ENCODE results near the gene MCTP1. TPM values are rescaled to one million over a fixed set of nuclear protein-coding genes. Genes with fewer than 3 reads are reported as not detected.

The MCTP1 gene
- total RNA-seq, 1 experiment from 2014 or later: 2.5 TPM

DNA sequence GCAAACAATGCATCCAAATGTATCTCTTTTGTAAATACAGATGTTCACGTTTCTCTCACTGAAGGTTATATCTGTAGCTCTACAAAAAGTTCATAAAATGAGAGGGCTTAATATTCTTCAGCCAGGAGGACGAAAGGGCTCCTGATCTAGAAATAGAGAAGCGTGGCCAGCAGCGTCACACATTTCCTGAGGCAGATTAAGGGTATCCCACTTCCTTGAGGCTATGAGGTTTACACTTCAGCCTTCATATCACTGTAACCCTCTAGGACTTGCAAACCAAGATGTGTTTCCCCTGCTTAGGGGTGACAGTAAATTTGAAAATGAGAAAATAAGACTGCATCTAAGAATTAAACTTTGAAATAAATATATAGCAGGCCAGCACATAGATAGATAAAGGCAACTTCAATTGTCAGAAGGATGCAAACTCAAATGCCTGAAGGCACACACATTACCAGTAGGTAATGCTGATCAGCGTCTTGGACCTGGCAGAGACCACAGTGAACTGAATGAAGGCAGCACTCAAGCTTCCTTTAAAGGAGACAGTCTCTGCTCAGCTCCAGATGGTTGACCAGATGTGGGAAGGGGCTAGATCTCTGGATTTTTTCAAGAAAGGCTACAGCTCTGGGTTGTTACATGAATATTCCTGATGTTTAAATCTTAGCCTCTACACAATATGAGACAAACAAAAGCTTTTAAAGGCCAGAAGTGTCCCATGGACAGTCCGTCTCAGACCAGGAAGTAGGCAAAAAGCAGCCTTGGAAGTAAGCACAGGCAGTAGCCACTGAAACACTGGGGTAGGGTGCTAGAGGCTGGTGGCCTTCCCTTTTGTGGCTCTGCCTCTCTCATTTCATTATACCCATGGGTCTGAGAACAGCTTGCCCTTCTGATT lies 197.7 kb downstream of the MCTP1 start:
- WGBS (ENCODE audit: extremely low coverage, insufficient read length, low lambda C conversion rate): no CpG with 5 or more reads among the region's 6 CpGs
- no peak for DNase-seq
- Histone ChIP-seq H4K8ac (replicated peaks; ENCODE audit: insufficient read length, low read depth, low read length) (no peak overlapping the region), H4K5ac (ENCODE audit: insufficient read length, low read depth, low read length) (no peak overlapping the region), H2BK5ac (ENCODE audit: insufficient read length, low read length) (no peak overlapping the region), H3K9ac (ENCODE audit: extremely low read depth, insufficient read length, low read length) (no peak overlapping the region), H3T11ph (ENCODE audit: low read length) (no peak overlapping the region), H3K79me2 (ENCODE audit: insufficient read depth, low read length) (no peaks in the 10 kb centered on the region), H3K14ac (ENCODE audit: insufficient read depth, low read length) (no peak overlapping the region), H4K91ac (ENCODE audit: insufficient read length, low read depth, low read length) (no peak overlapping the region), H3K27me3 (ENCODE audit: insufficient read depth, low read length) (no peaks in the 10 kb centered on the region), H4K20me1 (ENCODE audit: control insufficient read depth, insufficient read depth, insufficient read length) (no peaks in the 10 kb centered on the region), H2BK15ac (ENCODE audit: low read depth, low read length) (no peak overlapping the region), H3K79me1 (ENCODE audit: insufficient read depth, low read depth, low read length, poor library complexity, severe bottlenecking) (no peaks in the 10 kb centered on the region), H3K23ac (ENCODE audit: insufficient read length, low read depth, low read length) (no peak overlapping the region), H2AFZ (ENCODE audit: low read length) (no peak overlapping the region), H2BK120ac (ENCODE audit: low read depth, low read length, poor library complexity, severe bottlenecking) (no peak overlapping the region), H3K27ac (ENCODE audit: insufficient read length, low read depth, low read length) (no peak overlapping the region), H3K18ac (ENCODE audit: insufficient read length, low read depth, low read length) (no peak overlapping the region), H3K4me2 (ENCODE audit: insufficient read depth, insufficient read length, low read length) (no peak overlapping the region), H2BK20ac (ENCODE audit: low read depth, low read length, poor library complexity, severe bottlenecking) (no peak overlapping the region), H3K9me3 (ENCODE audit: control insufficient read depth, low read depth, low read length) (no peaks in the 10 kb centered on the region), H3K56ac (ENCODE audit: insufficient read length, low read depth, low read length) (no peak overlapping the region), H3K23me2 (ENCODE audit: insufficient read length, low read depth, low read length, poor library complexity, severe bottlenecking) (no peaks in the 10 kb centered on the region), H3K4me1 (ENCODE audit: insufficient read depth, low read length) (no peaks in the 10 kb centered on the region), H3K4ac (ENCODE audit: low read depth, low read length) (no peak overlapping the region), H2AK5ac (ENCODE audit: insufficient read length, low read length) (no peak overlapping the region), H2BK12ac (ENCODE audit: insufficient read length, low read depth, low read length) (no peak overlapping the region)
- H3K27ac Mint-ChIP-seq: peak overlapping the region in 1 of 3 experiments; percentile 15; a peak in 3 of 7 replicates
- H3K4me1 Mint-ChIP-seq: peaks cover 5 to 8% of the 10 kb centered on the region in 2 experiments
- peaks cover 5 to 11% of the 10 kb centered on the region in 2 experiments; a peak in 3 of 5 replicates for H3K9me3 Mint-ChIP-seq
- no peaks in the 10 kb centered on the region for H3K27me3 Mint-ChIP-seq (ENCODE audit: low read depth)
- H3K36me3 Mint-ChIP-seq (ENCODE audit: insufficient read depth in 1 of 3, low read depth in 3 of 3): peaks cover 5 to 13% (median 6%) of the 10 kb centered on the region in 3 experiments; a peak in 6 of 7 replicates
- TF ChIP-seq, protein P1, sequence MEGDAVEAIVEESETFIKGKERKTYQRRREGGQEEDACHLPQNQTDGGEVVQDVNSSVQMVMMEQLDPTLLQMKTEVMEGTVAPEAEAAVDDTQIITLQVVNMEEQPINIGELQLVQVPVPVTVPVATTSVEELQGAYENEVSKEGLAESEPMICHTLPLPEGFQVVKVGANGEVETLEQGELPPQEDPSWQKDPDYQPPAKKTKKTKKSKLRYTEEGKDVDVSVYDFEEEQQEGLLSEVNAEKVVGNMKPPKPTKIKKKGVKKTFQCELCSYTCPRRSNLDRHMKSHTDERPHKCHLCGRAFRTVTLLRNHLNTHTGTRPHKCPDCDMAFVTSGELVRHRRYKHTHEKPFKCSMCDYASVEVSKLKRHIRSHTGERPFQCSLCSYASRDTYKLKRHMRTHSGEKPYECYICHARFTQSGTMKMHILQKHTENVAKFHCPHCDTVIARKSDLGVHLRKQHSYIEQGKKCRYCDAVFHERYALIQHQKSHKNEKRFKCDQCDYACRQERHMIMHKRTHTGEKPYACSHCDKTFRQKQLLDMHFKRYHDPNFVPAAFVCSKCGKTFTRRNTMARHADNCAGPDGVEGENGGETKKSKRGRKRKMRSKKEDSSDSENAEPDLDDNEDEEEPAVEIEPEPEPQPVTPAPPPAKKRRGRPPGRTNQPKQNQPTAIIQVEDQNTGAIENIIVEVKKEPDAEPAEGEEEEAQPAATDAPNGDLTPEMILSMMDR (conservative IDR thresholded peaks at IDR 0.05): no peak
- H3K4me3 Mint-ChIP-seq: no peak overlapping the region

All from H9 (cell line).